ENCODE data around the gene HYCC1. TPM values are rescaled to one million over a fixed set of nuclear protein-coding genes. Genes with fewer than 3 reads are reported as not detected.

The HYCC1 gene
- polyA plus RNA-seq, 2 of the 4 experiments (the other 2 are of a cell fraction): 16.8 to 24.6 TPM

DNA sequence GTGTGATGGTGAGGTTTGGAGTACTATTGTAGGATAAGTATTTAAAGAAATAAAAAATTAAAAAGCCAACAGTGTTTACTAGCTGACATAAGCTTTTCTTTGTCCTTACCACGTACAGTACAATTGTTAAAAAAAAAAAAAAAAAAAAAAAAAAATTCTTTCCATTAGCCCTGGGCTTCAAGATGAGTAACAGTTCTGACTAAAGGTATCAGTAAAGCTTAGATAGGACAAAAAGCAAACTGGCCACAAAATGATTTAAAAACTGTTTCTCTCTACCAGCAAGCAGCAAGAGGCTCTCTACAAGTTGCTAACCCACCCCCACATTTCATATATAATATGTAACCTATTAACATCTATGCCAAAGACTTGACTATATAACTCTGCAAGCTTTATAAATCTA is 17.5 kb downstream of the HYCC1 start:
- no peak for DNase-seq (ENCODE audit: low read depth in 1 of 2, low spot score in 1 of 2)
- Histone ChIP-seq H3K27ac (no peak overlapping the region), H3K9me3 (no peaks in the 10 kb centered on the region), H3K4me1 (no peaks in the 10 kb centered on the region), H3K4me3 (no peak overlapping the region), H3K4me2 (no peak overlapping the region)
- ATAC-seq: no peak
- ChIA-PET POLR2A (no interaction called here), CTCF (interaction anchor here (0.7 kb wide), 1 partner anchor 22 kb away, joined by 3 read pairs; no protein-coding TSS in a partner anchor)
- no peak for FAIRE-seq
- WGBS (ENCODE audit: missing lambda C conversion rate): 56% methylated on average over 1 of the region's 1 CpG
- TF ChIP-seq MAFK (IDR thresholded peaks at IDR 0.05; ENCODE audit: partially characterized antibody) (no peak), USF2 (IDR thresholded peaks at IDR 0.05) (no peak), ESRRA (IDR thresholded peaks at IDR 0.05; ENCODE audit: borderline replicate concordance, low read length) (no peak), ZC3H11A (IDR thresholded peaks at IDR 0.05) (no peak), CEBPB (IDR thresholded peaks at IDR 0.05) (no peak), RFX5 (IDR thresholded peaks at IDR 0.05) (no peak), CBX2 (IDR thresholded peaks at IDR 0.05; ENCODE audit: borderline replicate concordance, low read depth) (no peak), HMGXB4 (CRISPR knock-in tag; IDR thresholded peaks at IDR 0.05; ENCODE audit: borderline replicate concordance) (no peak), EP300 (IDR thresholded peaks at IDR 0.05) (no peak), FOSL2 (IDR thresholded peaks at IDR 0.05) (no peak), FOSL2 (CRISPR knock-in tag; IDR thresholded peaks at IDR 0.05) (no peak), ATOH8 (CRISPR knock-in tag; IDR thresholded peaks at IDR 0.05; ENCODE audit: low read depth) (no peak), RCOR1 (IDR thresholded peaks at IDR 0.05; ENCODE audit: low read depth, low read length) (no peak), EHMT2 (IDR thresholded peaks at IDR 0.05; ENCODE audit: low read depth) (no peak), ZNF302 (CRISPR knock-in tag; IDR thresholded peaks at IDR 0.05) (no peak), NPAS2 (CRISPR knock-in tag; IDR thresholded peaks at IDR 0.05; ENCODE audit: borderline replicate concordance) (no peak)
- TF ChIP-seq, protein P1, sequence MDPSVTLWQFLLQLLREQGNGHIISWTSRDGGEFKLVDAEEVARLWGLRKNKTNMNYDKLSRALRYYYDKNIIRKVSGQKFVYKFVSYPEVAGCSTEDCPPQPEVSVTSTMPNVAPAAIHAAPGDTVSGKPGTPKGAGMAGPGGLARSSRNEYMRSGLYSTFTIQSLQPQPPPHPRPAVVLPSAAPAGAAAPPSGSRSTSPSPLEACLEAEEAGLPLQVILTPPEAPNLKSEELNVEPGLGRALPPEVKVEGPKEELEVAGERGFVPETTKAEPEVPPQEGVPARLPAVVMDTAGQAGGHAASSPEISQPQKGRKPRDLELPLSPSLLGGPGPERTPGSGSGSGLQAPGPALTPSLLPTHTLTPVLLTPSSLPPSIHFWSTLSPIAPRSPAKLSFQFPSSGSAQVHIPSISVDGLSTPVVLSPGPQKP (IDR thresholded peaks at IDR 0.05; ENCODE audit: low read depth, low read length): no peak

- DNase-seq (ENCODE audit: low read depth in 1 of 2, low spot score in 1 of 2) (no peak), FAIRE-seq (no peak), ATAC-seq (no peak)
- H3K4me2 ChIP-seq: no peak overlapping the region
- no peak for TF ChIP-seq ESRRA (IDR thresholded peaks at IDR 0.05; ENCODE audit: borderline replicate concordance, low read length)
- no peak for TF ChIP-seq ZSCAN20 (CRISPR knock-in tag; IDR thresholded peaks at IDR 0.05)
- no peak for TF ChIP-seq HDAC2 (IDR thresholded peaks at IDR 0.05)
- no peak for TF ChIP-seq TP53 (CRISPR knock-in tag; IDR thresholded peaks at IDR 0.05)
- no peak for TF ChIP-seq MAFK (IDR thresholded peaks at IDR 0.05; ENCODE audit: partially characterized antibody)
- TF ChIP-seq EHF (CRISPR knock-in tag; IDR thresholded peaks at IDR 0.05): no peak
- TF ChIP-seq BHLHE40 (IDR thresholded peaks at IDR 0.05; ENCODE audit: low read depth, low read length): no peak
- TF ChIP-seq BCL3 (IDR thresholded peaks at IDR 0.05): no peak
- no peak for TF ChIP-seq EHMT2 (IDR thresholded peaks at IDR 0.05; ENCODE audit: low read depth)
- TF ChIP-seq POLR2A (IDR thresholded peaks at IDR 0.05; ENCODE audit: low read length): no peak
- no peak for TF ChIP-seq RARB (CRISPR knock-in tag; IDR thresholded peaks at IDR 0.05)
- H3K4me3 ChIP-seq: no peak overlapping the region
- no peaks in the 10 kb centered on the region for H3K9me3 ChIP-seq
- no peak overlapping the region for H3K27ac ChIP-seq
- ChIA-PET CTCF (interaction anchor here (1.1 kb wide), 1 partner anchor 23 kb away, joined by 4 read pairs; no protein-coding TSS in a partner anchor), POLR2A (no interaction called here)
- H3K4me1 ChIP-seq: peaks cover 5% of the 10 kb centered on the region; the same call in 1 of the 3 replicates
- 91% methylated on average over 2 of the region's 2 CpGs for WGBS (ENCODE audit: missing lambda C conversion rate)
These were observed 18.9 kb downstream of the HYCC1 start for GRCh38 chr7:22995011-22995410.

All from A549 (cell line).